GM12892 (cell line): ENCODE results near the gene PCOLCE2.

Experiments
- POLR2A ChIP-seq: IDR thresholded peaks from 2 replicates; pipeline ENCODE4 v1.6.1; 2011; ENCODE audit warnings: low read depth, low read length, control low read depth
- POLR2AphosphoS5 ChIP-seq: IDR thresholded peaks from 2 replicates; pipeline ENCODE4 v1.6.1; 2011; ENCODE audit warnings: low read depth, low read length, control low read depth

DNA sequence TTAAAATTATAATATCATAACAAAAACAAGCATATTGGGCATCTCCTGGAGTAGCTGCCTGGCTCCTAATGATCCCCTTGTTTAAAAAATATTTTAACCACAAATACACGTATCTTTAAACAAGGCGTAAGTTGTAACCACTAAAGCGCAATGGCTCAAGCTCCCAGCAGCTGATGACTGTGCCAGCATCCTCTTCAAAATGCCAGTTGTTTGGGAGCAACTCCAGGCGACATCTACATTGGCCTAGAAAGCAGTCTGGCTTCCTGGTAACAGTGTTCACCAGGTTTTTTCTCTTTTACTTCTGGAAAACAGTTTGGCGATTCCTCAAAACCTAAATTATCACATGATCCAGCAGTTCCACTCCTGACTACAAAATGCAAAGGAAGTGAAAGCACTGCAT is 13.8 kb downstream of the PCOLCE2 start:
- no peak for TF ChIP-seq POLR2A
- no peak for TF ChIP-seq POLR2AphosphoS5
